ENCODE data around the gene CAMK2B.

The CAMK2B gene

DNA sequence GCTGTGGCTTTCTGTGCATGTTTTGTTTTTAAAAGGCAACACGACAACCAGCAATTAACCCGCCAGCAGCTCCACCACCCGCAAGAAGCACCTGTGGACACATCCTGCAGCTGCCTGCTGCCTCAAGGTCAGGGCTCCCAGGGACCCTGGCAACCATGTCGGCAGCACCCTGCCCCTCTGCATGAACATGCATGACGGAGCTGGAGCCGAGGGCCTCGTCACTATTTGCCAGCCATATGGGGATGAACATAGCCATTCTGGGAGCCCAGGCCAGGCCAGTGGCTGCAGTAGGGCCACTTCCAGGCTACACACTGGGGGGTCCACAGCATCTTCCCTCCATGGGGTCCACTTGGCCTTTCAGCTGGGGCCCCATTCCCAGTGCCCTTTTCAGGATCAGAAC lies 52.9 kb downstream of the CAMK2B start:
- DNase-seq: no peak

DNA sequence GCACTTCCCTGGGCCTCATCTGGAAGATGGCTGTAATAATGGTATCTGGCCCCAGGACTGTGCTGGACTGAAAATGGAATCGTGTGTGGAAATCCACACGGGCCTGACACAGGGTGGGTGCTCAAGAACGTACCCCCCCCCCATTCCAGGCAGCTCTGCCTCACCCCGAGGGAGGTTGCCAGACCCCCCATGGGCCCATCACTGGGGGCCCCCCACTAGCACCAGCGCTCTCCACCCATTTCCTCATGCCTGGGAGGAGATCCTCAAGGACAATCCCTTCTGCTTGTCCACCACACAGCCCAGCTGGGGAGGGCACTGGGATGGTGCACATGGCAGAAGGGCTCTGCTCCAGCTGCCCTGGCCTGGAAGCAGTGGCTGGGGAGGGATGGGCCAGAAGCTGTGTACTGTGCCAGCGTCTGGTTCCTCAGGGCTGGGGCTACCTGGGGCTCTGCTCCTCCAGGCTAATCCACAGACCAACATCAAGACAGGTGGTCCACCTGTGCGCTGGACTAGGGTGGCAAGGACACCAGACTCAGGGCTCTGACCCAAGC lies 55.4 kb downstream of the CAMK2B start:
- no peak for DNase-seq

DNA sequence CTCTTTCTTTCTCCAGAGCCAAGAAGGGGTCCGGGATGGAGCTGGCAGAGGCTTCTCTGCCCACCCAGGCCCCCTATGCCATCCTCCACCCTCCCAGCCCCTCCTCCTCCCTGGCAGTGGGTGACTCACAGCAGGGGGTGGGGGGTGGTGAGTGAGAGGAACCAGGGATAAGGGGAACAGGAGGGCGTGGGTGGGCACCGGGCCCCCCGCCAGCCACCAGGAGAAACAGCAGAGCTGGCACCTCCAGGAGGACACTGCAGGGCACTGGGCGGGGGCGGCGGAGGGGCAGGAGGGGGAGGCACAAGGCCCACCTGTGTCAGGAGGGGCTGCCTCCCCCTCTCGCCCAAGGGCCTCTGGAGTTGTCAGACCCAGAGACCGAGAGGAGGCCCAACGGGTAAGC lies 56.0 kb downstream of the CAMK2B start:
- no peak for DNase-seq

DNA sequence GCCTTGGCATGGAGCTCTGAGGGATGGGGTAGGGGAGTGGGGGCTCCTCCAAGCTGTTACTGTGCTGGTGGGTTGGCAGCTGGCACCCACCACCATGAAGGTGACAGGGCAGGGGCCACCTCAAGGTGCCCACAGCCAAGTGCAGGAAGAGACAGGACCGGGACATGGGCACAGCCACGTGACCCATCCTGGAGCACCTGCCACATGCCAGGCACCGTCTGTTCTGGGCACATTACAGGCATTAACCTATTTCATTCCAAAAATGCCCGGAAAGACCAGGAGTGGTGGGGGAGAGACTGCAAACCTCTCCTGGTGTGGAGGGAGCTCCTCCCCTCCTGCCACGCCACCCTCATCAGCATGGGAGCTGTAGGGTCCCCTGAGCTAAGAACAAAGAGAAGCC lies 56.7 kb downstream of the CAMK2B start:
- no peak for DNase-seq

DNA sequence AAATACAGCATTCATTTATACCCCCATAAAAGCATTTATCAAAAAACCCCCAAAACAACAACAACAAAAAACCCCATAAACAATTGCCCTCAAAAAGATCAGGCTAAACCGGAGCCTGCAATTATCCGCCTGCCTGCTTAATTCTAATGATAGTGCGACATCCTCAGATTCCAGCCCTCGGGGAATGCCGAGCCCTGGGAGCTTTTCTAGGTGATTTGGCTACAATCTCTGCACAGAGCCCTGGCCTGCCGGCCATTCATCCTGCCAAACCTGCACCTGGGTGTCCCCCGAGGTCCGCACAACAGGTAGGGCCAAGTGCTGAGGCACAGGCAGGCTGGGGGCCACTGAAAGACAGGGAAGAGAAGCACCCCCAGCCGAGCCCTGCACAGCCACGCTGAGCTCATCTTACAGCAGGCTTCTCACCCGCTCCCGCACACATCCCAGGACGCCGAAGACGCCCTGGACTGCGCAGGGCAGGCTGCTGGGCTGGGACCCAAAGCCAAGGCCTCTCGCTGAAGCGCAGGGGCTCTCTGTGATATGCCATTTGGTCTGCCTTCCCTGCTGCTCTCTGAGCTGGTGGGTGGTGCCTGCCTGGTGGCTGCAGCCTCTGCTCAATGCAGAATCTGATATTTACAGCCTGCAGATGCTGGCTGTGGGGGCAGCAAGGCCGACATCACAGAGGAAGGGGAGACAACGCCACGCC lies 57.5 kb downstream of the CAMK2B start:
- no peak for DNase-seq

DNA sequence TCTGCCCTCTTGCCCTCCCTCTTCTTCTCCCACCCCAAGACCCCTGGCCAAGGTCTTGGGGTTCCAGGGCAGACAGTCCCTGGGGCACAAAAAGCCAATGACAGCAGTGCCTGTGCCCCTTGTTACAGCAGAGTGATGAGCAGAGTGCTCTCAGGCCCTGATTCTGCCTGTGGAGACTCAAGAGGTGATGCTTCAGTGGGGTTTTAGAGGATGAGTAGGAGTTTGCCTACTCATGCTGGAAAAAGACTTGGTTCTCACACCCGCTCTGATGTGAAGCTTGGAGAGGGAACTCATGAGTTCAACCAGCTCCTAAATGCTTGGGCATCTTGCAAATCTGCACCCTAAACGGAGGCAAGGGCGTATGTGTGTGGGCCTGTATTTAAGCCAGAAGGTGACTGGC lies 58.2 kb downstream of the CAMK2B start:
- DNase-seq: no peak

DNA sequence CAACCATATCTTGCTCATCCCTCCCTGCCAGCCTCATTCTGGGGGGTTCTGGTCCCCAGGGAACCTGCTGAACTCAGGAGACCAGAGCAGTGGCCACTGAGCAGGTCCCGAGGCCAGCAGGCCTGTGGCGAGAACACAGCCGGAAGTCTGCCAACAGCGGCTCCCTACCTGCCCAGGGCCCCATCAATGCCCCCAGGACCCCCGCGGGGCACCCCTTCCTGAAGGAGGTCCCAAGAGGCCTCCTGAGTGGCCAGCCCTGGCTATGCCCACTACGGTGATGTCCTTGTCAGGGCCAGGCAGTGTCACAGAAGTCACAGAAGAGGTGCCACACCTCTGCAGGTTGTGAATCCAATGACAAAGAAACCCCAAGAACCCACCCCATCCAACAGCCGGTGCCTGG lies 58.9 kb downstream of the CAMK2B start:
- DNase-seq: no peak

DNA sequence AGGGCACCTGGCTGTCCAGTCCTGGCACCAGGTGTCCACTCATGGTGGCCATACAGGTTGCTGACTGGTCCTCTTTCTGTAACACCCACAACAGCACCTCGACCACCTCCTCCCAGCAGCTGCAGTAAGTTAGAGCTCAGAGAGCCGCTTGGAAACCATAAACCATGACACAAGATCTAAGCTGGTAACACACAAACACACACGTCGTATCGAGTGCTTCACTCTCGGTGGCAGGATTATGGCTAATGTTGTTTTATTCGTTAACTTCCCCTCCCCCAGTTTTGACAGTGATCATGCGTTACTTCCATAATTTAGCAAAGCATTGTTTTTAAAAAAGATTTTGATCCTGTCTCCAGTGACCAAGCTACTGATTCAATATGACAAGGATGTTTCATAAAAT lies 59.7 kb downstream of the CAMK2B start:
- DNase-seq: no peak

DNA sequence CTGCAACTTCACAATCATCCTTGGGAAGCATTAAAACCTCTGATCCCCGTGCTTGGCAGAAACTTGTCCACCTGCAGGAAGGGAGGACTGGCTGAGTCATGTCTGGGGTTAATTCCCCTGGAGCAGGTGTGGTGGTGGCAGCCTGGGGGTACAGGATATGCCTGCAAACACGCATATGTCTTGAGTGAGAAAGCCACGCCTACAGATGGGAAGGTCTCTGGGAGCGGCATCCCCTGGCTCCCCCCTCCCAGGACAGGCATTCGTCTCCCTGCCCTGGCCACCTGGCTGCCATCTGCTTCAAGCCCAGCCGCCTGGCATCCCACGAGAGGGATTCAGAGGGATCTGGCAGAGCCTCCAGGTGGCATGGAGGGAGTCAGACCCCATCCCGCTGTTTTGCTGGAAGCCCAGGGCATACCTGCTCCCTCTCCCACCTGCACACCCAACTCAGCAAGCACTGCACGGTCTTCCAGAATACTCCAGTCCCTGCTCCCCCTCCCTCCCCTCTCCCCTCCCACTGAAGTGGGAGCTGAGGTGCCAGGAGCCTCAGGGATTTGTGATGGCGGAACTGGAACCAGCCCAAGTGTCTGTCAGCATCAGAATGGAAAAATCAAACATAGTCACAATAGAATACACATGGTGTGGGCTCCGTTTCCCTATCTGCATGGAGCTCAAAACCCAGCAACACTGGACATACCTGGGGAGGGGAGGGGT lies 61.0 kb downstream of the CAMK2B start:
- DNase-seq: no peak

DNA sequence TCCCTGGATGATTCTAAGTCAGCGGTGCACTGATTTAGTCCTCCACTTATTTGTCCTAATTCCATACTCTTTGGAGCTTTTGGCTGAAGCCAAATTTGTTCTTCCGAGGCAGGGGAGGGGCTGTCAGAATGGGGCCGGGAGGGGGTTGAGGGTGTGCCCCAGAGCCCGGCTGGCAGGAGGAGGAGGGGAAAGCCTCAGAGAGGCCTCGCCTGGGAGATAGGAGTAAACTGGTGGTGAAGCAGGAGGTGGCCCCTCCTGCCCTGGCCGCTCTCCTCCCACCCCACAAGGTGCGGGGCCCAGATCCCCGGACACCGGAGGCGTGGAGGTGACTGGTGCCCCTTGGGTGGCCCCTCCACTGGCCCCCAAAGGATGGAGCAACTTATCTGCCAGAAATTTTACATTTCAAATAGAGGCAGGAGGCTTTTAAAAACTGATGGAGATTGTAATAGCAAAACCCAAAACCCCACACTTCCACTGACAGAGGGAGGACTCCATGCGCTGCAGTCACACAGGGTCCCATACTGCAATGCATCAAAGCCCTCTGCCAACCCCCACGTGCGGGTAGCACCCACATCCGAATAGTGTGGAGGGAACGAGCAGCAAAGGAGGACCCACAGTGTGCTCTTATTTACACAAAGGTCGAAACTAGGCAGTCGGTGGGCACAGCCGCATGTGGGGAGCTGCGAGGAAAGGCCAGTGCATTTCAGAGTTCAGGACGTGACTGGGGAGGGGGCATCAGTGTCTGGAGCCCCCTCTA lies 61.9 kb downstream of the CAMK2B start:
- no peak for DNase-seq

DNA sequence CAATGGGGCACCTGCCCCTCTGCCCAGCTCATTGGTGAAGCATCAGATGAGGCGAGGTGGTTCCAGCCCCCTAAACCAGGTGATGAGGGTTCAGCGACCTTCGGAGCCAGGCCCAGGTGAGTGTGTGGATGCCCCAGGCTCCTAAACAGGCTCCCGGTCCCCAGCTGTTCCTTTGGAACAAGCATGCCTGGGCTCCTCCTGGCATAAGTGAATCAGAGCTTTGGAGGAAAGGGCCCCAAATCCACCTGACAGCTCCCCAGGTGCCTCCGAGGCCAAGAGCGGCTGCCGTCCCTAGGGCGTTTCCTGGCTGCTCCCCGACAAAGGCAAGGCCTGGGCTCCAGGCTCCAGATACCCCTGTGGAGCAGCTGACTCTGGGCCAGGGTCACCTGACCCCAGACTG lies 63.4 kb downstream of the CAMK2B start:
- no peak for DNase-seq

DNA sequence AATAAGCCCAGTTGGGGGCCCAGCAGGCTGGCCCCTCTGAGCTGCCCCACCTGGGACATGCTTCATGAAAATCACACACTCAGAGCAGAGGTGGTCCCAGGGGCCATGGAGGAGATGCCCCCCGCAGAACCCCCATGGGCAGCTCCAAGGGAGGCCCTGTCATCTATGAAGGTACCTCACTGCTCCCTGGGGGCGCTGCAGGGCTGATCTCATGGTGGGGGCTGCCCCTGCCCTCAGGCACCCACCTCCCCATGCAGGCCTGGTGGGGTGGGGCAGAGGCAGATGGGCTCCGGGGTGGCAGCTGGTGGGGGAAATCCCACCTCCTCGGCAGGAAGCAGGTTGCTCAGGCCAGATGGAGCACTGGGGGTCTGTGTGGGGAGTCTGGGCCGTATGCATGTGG lies 64.2 kb downstream of the CAMK2B start:
- DNase-seq: no peak

DNA sequence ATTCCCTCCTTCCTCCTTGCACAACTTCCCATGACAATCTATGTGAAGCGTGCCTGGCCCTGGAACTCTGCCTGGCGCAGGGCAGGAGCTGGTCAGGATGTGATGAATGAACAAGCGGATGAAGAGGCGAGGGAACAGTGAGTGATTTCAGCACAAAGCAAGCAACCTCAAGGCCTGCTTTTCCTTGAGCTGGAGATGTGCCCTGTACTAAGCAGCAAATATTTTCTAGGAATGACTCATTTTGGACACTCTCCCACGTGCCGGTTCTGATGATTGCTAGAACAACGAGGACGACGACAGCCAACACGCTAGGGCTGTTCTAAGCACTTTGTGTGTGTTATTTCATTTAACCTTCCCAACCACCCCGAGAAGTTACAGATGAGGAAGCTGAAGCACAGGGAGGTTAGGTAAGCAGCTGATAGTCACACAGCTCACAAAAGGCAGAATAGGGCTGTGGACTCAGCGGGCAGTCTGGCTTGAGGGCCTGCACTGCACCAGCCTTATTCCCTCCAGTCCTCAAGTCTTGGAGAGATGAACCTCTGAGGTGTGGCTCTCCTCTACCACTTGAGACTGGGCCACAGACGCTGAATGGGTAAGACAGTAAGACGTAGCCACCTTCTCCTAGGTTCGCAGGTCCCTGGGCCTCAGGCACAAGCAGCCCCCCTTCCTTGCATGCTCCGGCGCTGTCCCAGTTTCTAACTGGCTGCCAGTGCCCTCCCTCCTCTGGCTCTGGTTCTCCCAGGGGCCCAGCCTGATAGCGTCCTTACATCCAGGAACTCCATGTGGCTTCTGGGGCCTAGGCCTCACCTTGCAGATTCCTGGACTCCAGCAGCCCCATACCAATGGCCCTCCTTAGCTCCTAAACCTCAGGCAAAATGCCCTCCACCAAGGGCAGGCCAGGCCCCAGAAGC lies 65.6 kb downstream of the CAMK2B start:
- no peak for DNase-seq

DNA sequence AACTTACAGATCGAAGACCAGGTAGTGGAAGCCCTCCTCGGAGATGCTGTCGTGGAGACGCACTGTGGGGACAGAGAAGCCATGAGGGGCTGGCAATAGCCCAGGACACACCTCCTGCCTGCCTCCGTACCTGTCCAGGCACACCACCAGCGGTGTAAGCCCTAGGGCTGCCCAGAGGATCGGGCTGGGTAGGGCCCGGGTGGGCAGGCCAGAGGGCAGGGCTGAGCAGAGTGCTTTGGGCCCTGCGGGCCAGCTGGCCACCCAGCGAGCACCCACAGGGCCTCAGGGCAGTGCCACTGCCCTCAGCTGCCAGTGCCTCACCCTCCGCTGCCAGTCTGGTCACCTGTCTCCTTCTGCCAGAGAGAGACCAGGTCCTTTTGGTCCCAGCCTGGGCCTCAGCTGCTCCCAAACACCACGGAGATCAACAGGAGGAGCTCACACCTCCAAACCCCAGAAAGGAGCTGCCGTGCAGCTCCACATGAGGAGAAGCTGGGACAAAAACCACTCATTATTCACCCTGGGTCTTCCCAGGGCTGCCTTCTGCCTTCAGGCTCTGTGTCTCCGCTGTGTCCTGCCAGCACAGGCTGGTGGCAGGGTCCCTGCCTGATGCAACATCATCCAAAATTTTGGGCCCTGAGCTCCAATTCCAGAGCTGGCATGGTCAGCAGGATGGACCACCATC lies 66.4 kb downstream of the CAMK2B start:
- DNase-seq: no peak

DNA sequence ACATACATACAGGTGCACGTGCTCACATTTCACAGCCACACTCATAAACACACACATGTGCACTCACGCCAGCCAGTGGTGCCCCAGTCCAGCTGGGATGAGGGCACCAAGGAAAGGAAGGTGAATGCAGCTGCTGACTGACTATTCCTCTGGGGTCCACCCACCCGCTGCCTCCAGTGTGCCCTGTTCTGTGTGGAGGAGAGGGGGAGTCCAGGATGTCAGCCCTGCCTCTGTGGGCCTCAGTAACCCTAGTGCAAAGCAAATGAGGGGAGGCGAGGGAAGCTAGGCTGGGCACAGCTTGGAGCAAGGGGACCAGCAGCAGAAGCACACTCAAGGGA lies 67.0 kb downstream of the CAMK2B start:
- no peak for DNase-seq

DNA sequence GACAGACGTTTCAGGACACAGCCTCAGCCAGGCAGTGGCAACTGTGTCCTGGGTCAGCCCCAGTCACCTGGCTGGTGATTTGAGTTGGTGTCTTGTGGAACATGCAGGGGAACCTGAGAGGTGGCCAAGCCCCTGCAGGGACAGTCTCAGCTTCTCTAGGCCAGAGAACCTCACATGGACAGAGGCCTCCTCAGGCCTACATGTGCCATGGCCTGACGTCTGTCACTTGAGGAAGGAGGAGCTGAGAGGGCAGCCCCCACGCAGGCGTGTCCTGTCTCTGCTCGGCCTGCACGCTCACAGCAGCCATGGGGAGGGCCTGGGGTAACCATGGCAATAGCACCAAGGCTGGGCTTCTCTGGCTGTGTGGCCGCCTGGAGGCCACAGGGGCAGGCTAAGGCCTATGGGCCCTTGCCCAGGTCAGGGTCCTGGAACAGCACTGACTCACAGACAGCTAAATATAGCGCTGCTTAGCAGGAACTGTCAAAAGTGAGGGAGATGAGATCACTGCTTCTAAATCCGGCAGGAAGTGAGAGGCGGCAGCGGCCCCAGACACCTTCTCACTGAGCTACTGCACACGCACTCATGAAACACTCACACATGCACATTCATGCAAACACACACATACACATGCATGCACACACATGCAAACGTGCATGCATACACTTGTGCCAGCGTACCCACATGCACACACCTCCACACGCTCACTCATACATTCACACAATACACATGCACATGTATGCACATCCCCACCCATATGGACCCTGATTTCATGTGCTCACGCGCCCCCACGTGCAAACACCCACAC lies 67.6 kb downstream of the CAMK2B start:
- peak; percentile 81 for DNase-seq

DNA sequence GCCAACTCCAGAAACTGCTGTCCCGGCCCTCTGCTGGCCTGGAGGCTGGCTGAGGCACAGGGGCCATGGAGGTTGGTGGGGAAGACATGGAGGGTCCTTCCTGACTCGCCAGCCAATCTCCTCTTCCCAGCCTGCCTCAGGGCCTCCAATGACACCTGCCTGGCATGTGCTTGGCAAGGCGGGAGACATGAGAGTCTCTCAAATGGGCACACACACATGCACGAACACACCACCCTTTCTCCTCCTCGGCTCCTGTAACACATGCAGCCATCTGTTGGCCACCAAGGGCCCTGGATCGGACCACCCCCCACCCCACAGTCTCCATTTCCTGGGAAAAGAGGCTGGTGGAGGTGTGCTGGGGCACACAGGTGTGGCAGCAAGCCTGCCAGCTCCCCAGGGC lies 68.2 kb downstream of the CAMK2B start:
- DNase-seq: no peak

DNA sequence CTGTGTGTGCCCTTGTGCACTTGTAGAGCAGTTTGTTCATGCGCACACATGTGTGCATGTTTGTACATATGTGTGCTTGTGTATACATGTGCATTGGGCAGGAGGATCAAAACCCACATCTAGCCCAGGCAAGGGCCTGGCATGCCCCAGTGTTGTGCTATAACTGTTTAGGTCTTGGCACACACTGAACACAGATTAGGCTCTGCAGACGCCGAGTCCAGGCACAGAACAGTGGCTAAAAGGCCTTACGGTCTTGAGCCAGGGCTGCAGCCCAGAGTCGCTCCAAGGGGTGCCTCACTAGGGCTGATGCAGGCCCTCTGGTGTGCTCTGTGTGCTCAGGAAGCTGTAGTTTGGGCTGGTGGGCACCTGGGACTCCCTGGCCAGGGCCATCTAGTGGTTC lies 68.9 kb downstream of the CAMK2B start:
- DNase-seq: no peak

DNA sequence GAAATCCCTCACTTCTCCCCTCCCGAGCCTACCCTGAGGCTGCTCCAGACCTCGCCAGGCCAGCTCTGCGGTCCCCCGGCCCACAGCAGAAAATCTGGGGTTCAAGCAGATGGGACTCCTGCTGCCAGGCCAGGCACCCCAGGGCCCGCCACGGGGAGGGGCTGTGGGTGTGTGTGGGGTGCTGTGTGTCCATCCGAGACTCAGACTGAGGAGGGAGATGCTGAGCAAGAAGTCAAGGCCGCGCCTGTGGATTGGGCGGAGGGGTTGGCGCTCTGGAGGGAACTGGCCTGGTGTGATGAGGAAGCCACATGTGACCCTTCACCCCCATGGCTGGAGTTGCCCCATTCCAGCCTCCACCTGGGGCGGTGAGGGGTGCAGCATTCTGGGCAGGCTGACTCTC lies 73.5 kb downstream of the CAMK2B start:
- DNase-seq: no peak

DNA sequence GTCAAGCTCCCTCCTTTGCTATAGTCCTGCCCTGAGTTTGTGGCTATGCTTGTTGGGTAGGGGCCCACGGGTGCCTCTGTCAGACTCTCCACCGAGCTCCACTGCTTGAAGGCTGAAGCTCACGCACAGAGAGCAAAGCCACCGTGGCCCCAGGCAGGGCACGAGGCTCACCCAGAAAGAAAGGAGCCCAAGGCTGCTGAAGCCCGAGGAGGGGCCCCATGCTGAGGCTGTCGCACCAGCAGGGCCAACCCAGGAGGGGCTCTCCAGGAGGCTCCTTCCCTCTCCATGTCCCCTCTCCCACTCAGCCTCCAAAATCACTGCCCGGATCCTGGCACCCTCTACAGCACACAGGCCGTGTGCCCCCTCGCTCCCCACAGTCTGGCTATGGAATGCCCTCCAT lies 74.1 kb downstream of the CAMK2B start:
- no peak for DNase-seq

DNA sequence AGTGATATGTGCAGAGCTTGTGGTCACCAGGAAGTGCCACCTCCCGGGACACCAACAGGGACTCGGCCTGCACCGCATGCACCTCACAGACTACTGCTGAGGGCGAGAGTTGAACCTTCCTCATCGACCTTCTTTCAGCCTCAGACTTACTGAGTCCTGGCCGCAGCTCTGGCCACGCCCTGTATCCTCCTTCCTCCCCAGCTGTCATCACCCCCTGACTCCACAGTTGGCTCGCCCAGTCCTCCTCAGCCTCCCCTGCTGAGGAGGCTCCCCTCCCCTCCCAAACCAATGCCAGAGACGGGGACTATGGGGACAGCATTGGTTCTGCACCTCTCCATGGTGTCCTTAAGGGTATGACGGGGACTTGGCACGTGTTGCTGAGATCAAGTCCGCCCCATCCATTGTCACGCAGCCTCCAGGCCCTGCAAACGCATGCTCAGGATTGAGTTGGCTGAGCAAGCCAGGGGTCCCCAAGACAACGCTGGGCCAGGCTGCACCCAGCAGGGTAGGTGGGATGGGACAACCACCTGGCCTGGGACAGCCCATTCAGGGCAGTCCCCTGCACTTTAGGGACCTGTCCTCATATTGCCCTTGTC lies 75.7 kb downstream of the CAMK2B start:
- no peak for DNase-seq
